HuH-7 (cell line): ENCODE data around the gene IGSF9.

Experiments
- DNase-seq: peaks from one replicate; pipeline ENCODE4 v3.0.0; 2011; ENCODE audit warnings: low spot score

The IGSF9 gene

GRCh38 chr1:159896546-159896930 is 48.9 kb downstream of the IGSF9 start:
- no peak for DNase-seq

GRCh38 chr1:159895836-159896545 is 49.4 kb downstream of the IGSF9 start:
- no peak for DNase-seq

- no peak for DNase-seq
These were observed 50.1 kb downstream of the IGSF9 start for GRCh38 chr1:159895286-159895685.

GRCh38 chr1:159892944-159893343 is 52.5 kb downstream of the IGSF9 start:
- DNase-seq = no peak

GRCh38 chr1:159891275-159892157 is 53.9 kb downstream of the IGSF9 start:
- DNase-seq = no peak

GRCh38 chr1:159890390-159890789 is 55.0 kb downstream of the IGSF9 start:
- no peak for DNase-seq

- DNase-seq = no peak
These were observed 55.6 kb downstream of the IGSF9 start for GRCh38 chr1:159889821-159890252.

GRCh38 chr1:159889202-159889601 is 56.2 kb downstream of the IGSF9 start:
- no peak for DNase-seq

- DNase-seq = no peak
These were observed 61.1 kb downstream of the IGSF9 start for GRCh38 chr1:159884296-159884695.

GRCh38 chr1:159883134-159883533 is 62.3 kb downstream of the IGSF9 start:
- DNase-seq = no peak

- no peak for DNase-seq
These were observed 62.9 kb downstream of the IGSF9 start for GRCh38 chr1:159882527-159882862.

GRCh38 chr1:159881622-159882526 is 63.5 kb downstream of the IGSF9 start:
- no peak for DNase-seq

- DNase-seq = no peak
These were observed 65.0 kb downstream of the IGSF9 start for GRCh38 chr1:159880430-159880829.

GRCh38 chr1:159879977-159880376 is 65.4 kb downstream of the IGSF9 start:
- DNase-seq = no peak

GRCh38 chr1:159879136-159879535 is 66.3 kb downstream of the IGSF9 start:
- DNase-seq = no peak

GRCh38 chr1:159877695-159878444 is 67.5 kb downstream of the IGSF9 start:
- DNase-seq = no peak
